PC-9 (cell line): ENCODE results near the gene RAF1. TPM values are rescaled to one million over a fixed set of nuclear protein-coding genes. Genes with fewer than 3 reads are reported as not detected.
"Not testable (repeated sequence)": the region's sequence is repeated elsewhere in the genome, so short reads cannot be mapped to it uniquely, and the experiment has no call there.

Experiments
- BruUV-seq: library from RNA; stranded (reverse); fragments of 400-500 nt; replicated peaks from 2 replicates; lab custom pipeline; 2021; lab: Mats Ljungman, UMichigan
- CTCF ChIA-PET: fragments of 300-600 bp; sonication (Branson Sonifier 250); formaldehyde crosslinking; loops from one replicate; lab custom pipeline; 2022; ENCODE audit warnings: antibody characterized with exemption; lab: Charles Lee
- POLR2A ChIA-PET: fragments of 300-600 bp; sonication (Branson Sonifier 250); formaldehyde crosslinking; loops from one replicate; lab custom pipeline; 2022; ENCODE audit warnings: antibody characterized with exemption; ENCODE audit not compliant: unreplicated experiment; lab: Charles Lee
- DNase-seq, 2 experiments: peaks; one replicate each; pipeline versions ENCODE4 v3.0.0 to v3.0.0-alpha.2; 2015 to 2022; ENCODE audit warnings: mixed read lengths in 1 of 2
- H2AFZ ChIP-seq: fragments of 200-600 bp; sonication (generic); 2 replicates; pipeline ENCODE4 v1.8.1; 2017; ENCODE audit warnings: antibody characterized with exemption
- H3F3A ChIP-seq: fragments of 200-600 bp; sonication (generic); 2 replicates; pipeline ENCODE4 v1.8.1; 2017; ENCODE audit warnings: antibody characterized with exemption, mild to moderate bottlenecking, low read depth; ENCODE audit not compliant: insufficient read depth
- H3K27ac ChIP-seq: fragments of 200-600 bp; sonication (generic); 2 replicates; pipeline ENCODE4 v1.6.1; 2016; ENCODE audit warnings: mixed run types
- H3K27me3 ChIP-seq: fragments of 200-600 bp; sonication (generic); 2 replicates; pipeline ENCODE4 v1.6.1; 2016; ENCODE audit warnings: low read depth, mixed run types; ENCODE audit not compliant: insufficient read depth
- H3K36me3 ChIP-seq: fragments of 200-600 bp; sonication (generic); 2 replicates; pipeline ENCODE4 v1.6.1; 2016; ENCODE audit warnings: low read depth, mixed run types
- H3K4me1 ChIP-seq: fragments of 200-600 bp; sonication (generic); replicated peaks from 2 replicates; pipeline ENCODE4 v1.6.1; 2016; ENCODE audit warnings: mixed run types; ENCODE audit not compliant: insufficient read depth
- H3K4me2 ChIP-seq: fragments of 200-600 bp; sonication (generic); 2 replicates; pipeline ENCODE4 v1.6.1; 2017; ENCODE audit warnings: mixed run types
- H3K4me3 ChIP-seq: fragments of 200-600 bp; sonication (generic); 2 replicates; pipeline ENCODE4 v1.6.1; 2016; ENCODE audit warnings: mixed run types
- H3K79me2 ChIP-seq: fragments of 200-600 bp; sonication (generic); 2 replicates; pipeline ENCODE4 v1.6.1; 2017; ENCODE audit warnings: low read depth, mixed run types
- H3K9me2 ChIP-seq: fragments of 200-600 bp; sonication (generic); 2 replicates; pipeline ENCODE4 v1.8.1; 2017; ENCODE audit warnings: mild to moderate bottlenecking; ENCODE audit not compliant: insufficient read depth
- H3K9me3 ChIP-seq: fragments of 200-600 bp; sonication (generic); 2 replicates; pipeline ENCODE4 v1.8.1; 2016; ENCODE audit warnings: low read depth; ENCODE audit not compliant: insufficient read depth
- H4K20me1 ChIP-seq: fragments of 200-600 bp; sonication (generic); 2 replicates; pipeline ENCODE4 v1.8.1; 2017; ENCODE audit not compliant: insufficient read depth
- EZH2 ChIP-seq: fragments of 200-600 bp; sonication (generic); IDR thresholded peaks from 2 replicates; pipeline ENCODE4 v1.8.0; 2017; ENCODE audit warnings: antibody characterized with exemption, low read depth
- intact Hi-C: fragments of 100-400 bp; cut with micrococcal nuclease; formaldehyde crosslinking; loops from one replicate; pipeline ENCODE4 v1.10.0; 2022; ENCODE audit not compliant: unreplicated experiment
- total RNA-seq: library from RNA; stranded (reverse); gene quantifications from 2 replicates; pipeline ENCODE4 v1.2.3, GENCODE V29; 2021
- TF ChIP-seq, protein P1 (sequence below): fragments of 200-600 bp; sonication (generic); conservative IDR thresholded peaks from 2 replicates; pipeline ENCODE4 v1.6.1; 2017; ENCODE audit warnings: mixed run types, antibody characterized with exemption, mild to moderate bottlenecking, moderate library complexity

RAF1 gene
- total RNA-seq, 1 experiment from 2014 or later, result 72.4 TPM

DNA sequence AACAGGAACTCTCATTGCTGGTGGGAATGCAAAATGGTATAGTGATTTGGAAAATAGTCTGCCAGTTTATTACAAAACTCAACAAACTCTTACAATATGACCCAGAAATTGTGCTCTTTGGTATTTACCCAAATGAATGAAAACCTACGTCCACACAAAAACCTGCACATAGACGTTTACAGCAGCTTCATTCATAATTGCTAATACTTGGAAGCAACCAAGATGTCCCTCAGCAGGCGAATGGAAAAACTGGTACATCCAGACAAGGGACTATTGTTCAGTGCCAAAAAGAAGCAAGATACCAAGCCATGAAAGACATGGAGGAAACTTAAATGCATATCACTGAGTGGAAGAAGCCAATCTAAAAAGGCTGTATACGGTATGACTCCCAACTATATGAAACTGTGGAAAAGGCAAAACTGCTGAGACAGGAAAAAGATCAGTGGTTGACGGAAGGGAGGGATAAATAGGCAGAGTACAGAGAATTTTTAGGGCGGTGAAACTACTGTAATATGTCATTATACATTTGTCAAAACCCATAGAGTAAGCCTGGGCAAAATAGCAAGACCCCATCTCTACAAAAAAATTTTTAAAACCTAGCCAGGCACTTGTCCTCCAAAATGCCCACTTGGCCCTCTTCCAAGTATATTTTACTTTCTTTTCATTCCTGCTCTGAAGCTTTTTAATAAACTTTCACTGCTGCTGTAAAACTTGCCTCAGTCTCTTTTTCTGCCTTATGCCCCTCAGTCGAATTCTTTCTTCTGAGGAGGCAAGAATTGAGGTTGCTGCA lies 113.8 kb downstream of the RAF1 start:
- no peaks in the 10 kb centered on the region for H3K79me2 ChIP-seq
- no peak for DNase-seq
- H3K9me2 ChIP-seq, result no peaks in the 10 kb centered on the region
- H3K4me2 ChIP-seq, result no peak overlapping the region
- no peaks in the 10 kb centered on the region for H4K20me1 ChIP-seq
- H3K27me3 ChIP-seq, result no peaks in the 10 kb centered on the region
- no peak overlapping the region for H3K4me3 ChIP-seq
- H3K4me1 ChIP-seq, result peaks cover 8% of the 10 kb centered on the region
- no peak overlapping the region for H3K27ac ChIP-seq
- no TSS peak for BruUV-seq
- no peak overlapping the region for H2AFZ ChIP-seq
- no peaks in the 10 kb centered on the region for H3K9me3 ChIP-seq
- peaks cover 24% of the 10 kb centered on the region for H3F3A ChIP-seq
- no peaks in the 10 kb centered on the region for H3K36me3 ChIP-seq
- ChIA-PET POLR2A (interaction anchor here (0.7 kb wide), 1 partner anchor 52 kb away, joined by 14 read pairs; no protein-coding TSS in a partner anchor), CTCF (no interaction called here)
- TF ChIP-seq, protein P1, sequence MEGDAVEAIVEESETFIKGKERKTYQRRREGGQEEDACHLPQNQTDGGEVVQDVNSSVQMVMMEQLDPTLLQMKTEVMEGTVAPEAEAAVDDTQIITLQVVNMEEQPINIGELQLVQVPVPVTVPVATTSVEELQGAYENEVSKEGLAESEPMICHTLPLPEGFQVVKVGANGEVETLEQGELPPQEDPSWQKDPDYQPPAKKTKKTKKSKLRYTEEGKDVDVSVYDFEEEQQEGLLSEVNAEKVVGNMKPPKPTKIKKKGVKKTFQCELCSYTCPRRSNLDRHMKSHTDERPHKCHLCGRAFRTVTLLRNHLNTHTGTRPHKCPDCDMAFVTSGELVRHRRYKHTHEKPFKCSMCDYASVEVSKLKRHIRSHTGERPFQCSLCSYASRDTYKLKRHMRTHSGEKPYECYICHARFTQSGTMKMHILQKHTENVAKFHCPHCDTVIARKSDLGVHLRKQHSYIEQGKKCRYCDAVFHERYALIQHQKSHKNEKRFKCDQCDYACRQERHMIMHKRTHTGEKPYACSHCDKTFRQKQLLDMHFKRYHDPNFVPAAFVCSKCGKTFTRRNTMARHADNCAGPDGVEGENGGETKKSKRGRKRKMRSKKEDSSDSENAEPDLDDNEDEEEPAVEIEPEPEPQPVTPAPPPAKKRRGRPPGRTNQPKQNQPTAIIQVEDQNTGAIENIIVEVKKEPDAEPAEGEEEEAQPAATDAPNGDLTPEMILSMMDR, result no peak
- TF ChIP-seq EZH2, result no peak
- intact Hi-C loops, result no loop called here

DNA sequence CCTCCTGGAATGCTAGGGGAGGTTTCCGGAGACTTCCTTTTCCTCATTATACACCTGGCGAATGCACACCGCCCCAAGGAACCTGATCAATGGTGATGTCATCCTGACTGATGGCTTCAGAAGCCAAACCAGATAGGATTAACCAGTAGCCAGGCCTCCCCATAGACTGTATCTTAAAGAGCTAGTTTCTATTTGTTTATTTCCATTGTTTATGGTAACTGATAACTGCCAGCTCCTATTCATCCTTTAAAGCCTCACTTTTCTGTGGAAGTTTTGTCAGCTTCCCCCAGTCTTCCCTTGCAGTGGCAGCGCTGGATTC lies 118.5 kb downstream of the RAF1 start, which contains the start of gene MKRN2OS:
TSS of gene MKRN2OS (minus strand) at position 27 of the 319 bp plus-strand sequence. CDS start 35 bp downstream, outside the sequence.
- BruUV-seq, result no TSS peak
- Histone ChIP-seq H3K79me2 (no peaks in the 10 kb centered on the region), H3F3A (peaks cover 49% of the 10 kb centered on the region), H3K36me3 (no peaks in the 10 kb centered on the region), H3K9me2 (no peaks in the 10 kb centered on the region), H4K20me1 (no peaks in the 10 kb centered on the region), H3K27me3 (no peaks in the 10 kb centered on the region), H3K9me3 (no peaks in the 10 kb centered on the region), H3K4me2 (peak within 1 kb of the TSS; percentile 82), H3K4me3 (peak within 1 kb of the TSS; percentile 56), H2AFZ (no peak within 1 kb of the TSS), H3K27ac (peak within 1 kb of the TSS; percentile 58), H3K4me1 (peaks cover 22% of the 10 kb centered on the region)
- TF ChIP-seq EZH2, result no peak
- TF ChIP-seq, protein P1, result no peak
- CTCF ChIA-PET, result interaction anchor here (1.1 kb wide), 1 partner anchor 9 kb away, joined by 3 read pairs; no protein-coding TSS in a partner anchor
- POLR2A ChIA-PET, result interaction anchor here (0.5 to 0.9 kb wide), 11 partner anchors 10 to 1360 kb away, joined by 3 to 11 read pairs (median 5); partner anchors contain the start of gene TMEM40
- intact Hi-C loops, result loop anchor here (1.0 kb wide), 1 partner anchor 11 kb away; no protein-coding TSS in a partner anchor
- peak; percentile 81 to 93 for DNase-seq

GRCh38 chr3:12544652-12545472 lies 119.1 kb downstream of the RAF1 start:
- Histone ChIP-seq H3K27me3 (no peaks in the 10 kb centered on the region), H3K4me3 (peak overlapping the region; percentile 56), H3K4me2 (peak overlapping the region; percentile 82), H3K9me2 (no peaks in the 10 kb centered on the region), H3K9me3 (no peaks in the 10 kb centered on the region), H3K36me3 (no peaks in the 10 kb centered on the region), H3K27ac (peak overlapping the region; percentile 58), H2AFZ (no peak overlapping the region), H4K20me1 (no peaks in the 10 kb centered on the region), H3K4me1 (peaks cover 22% of the 10 kb centered on the region), H3K79me2 (no peaks in the 10 kb centered on the region), H3F3A (peaks cover 43% of the 10 kb centered on the region)
- no peak for DNase-seq
- CTCF ChIA-PET, result no interaction called here
- intact Hi-C loops, result loop anchor here (1.0 kb wide), 1 partner anchor 11 kb away; no protein-coding TSS in a partner anchor
- TSS peak; percentile 84 for BruUV-seq
- no peak for TF ChIP-seq EZH2
- TF ChIP-seq, protein P1, result no peak; the same call in 1 of the 2 replicates
- POLR2A ChIA-PET, result interaction anchor here (0.5 to 0.7 kb wide), 4 partner anchors 37 to 132 kb away, joined by 4 to 9 read pairs (median 6); no protein-coding TSS in a partner anchor

DNA sequence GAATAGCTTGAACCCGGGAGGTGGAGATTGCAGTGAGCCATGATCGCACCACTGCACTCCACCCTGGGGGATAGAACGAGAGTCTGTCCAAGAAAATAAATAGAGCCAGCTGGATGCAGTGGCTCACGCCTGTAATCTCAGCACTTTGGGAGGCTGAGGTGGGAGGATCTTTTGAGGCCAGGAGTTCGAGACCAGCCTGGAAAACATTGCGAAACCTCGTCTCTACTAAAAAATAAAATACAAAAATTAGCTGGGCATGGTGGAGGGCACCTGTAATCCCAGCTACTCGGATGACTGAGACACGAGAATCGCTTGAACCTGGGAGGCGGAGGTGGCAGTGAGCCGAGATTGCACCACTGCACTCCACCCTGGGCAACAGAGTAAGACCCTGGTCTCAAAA lies 120.4 kb downstream of the RAF1 start:
- peaks cover 37% of the 10 kb centered on the region for H3F3A ChIP-seq
- BruUV-seq, H3K4me2 ChIP-seq, H2AFZ ChIP-seq, H3K36me3 ChIP-seq, H4K20me1 ChIP-seq, H3K27ac ChIP-seq, H3K4me3 ChIP-seq, DNase-seq, H3K9me3 ChIP-seq, H3K9me2 ChIP-seq, H3K79me2 ChIP-seq, intact Hi-C loops, H3K27me3 ChIP-seq, CTCF ChIA-PET, POLR2A ChIA-PET: not testable (repeated sequence)
- peaks cover 22% of the 10 kb centered on the region for H3K4me1 ChIP-seq
